Trophoblast cell (in vitro differentiated cells and primary cell): ENCODE results near the gene SNX1.

ENCODE experiments used
- DNase-seq, 2 donors: peaks; one replicate each; pipeline ENCODE4 v3.0.0-alpha.2; 2016
- H2AFZ ChIP-seq: 2 replicates; pipeline ENCODE4 v1.6.1; 2013; ENCODE audit warnings: low read length, moderate library complexity, mild to moderate bottlenecking; ENCODE audit not compliant: insufficient read depth, poor library complexity
- H2AK5ac ChIP-seq: 2 replicates; pipeline ENCODE4 v1.6.1; 2013; ENCODE audit warnings: mild to moderate bottlenecking, low read length
- H2BK120ac ChIP-seq: 2 replicates; pipeline ENCODE4 v1.6.1; 2013; ENCODE audit warnings: low read length, mild to moderate bottlenecking, moderate library complexity; ENCODE audit not compliant: insufficient read depth, poor library complexity
- H2BK12ac ChIP-seq: 2 replicates; pipeline ENCODE4 v1.6.1; 2013; ENCODE audit warnings: mild to moderate bottlenecking, low read length, moderate library complexity
- H2BK5ac ChIP-seq: 2 replicates; pipeline ENCODE4 v1.6.1; 2013; ENCODE audit warnings: low read length, low read depth, moderate library complexity, mild to moderate bottlenecking; ENCODE audit not compliant: poor library complexity
- H3K14ac ChIP-seq: 2 replicates; pipeline ENCODE4 v1.6.1; 2013; ENCODE audit warnings: mild to moderate bottlenecking, low read length
- H3K18ac ChIP-seq: 2 replicates; pipeline ENCODE4 v1.6.1; 2013; ENCODE audit warnings: mild to moderate bottlenecking, low read length
- H3K23ac ChIP-seq: 2 replicates; pipeline ENCODE4 v1.6.1; 2013; ENCODE audit warnings: low read length
- H3K27ac ChIP-seq: 2 replicates; pipeline ENCODE4 v1.5.1; 2013; ENCODE audit warnings: low read depth, mild to moderate bottlenecking, inconsistent platforms, low read length, moderate library complexity
- H3K27me3 ChIP-seq: 2 replicates; pipeline ENCODE4 v1.6.1; 2013; ENCODE audit warnings: inconsistent platforms, mild to moderate bottlenecking, low read length, moderate library complexity; ENCODE audit not compliant: insufficient read depth
- H3K36me3 ChIP-seq, 2 experiments: 1 replicate in 1 of 2; 2 replicates in 1 of 2; pipeline ENCODE4 v1.6.1; 2013; ENCODE audit warnings: low read length in 2 of 2, mild to moderate bottlenecking in 2 of 2, moderate library complexity in 1 of 2; ENCODE audit not compliant: insufficient read depth in 2 of 2, control insufficient read depth in 1 of 2
- H3K4ac ChIP-seq: 2 replicates; pipeline ENCODE4 v1.6.1; 2013; ENCODE audit warnings: low read depth, mild to moderate bottlenecking, low read length, moderate library complexity
- H3K4me1 ChIP-seq, 2 experiments: 1 replicate in 1 of 2; 2 replicates in 1 of 2; pipeline ENCODE4 v1.6.1; 2013; ENCODE audit warnings: low read length in 2 of 2, mild to moderate bottlenecking in 2 of 2, moderate library complexity in 1 of 2; ENCODE audit not compliant: insufficient read depth in 2 of 2, control insufficient read depth in 1 of 2
- H3K4me2 ChIP-seq: 2 replicates; pipeline ENCODE4 v1.6.1; 2013; ENCODE audit warnings: inconsistent platforms, mild to moderate bottlenecking, low read length, moderate library complexity
- H3K4me3 ChIP-seq: 2 replicates; pipeline ENCODE4 v1.5.1; 2013; ENCODE audit warnings: mild to moderate bottlenecking, low read depth, low read length, inconsistent platforms
- H3K79me1 ChIP-seq: one replicate; pipeline ENCODE4 v1.6.1; 2013; ENCODE audit warnings: low read length
- H3K79me2 ChIP-seq: 2 replicates; pipeline ENCODE4 v1.6.1; 2013; ENCODE audit warnings: low read length, mild to moderate bottlenecking; ENCODE audit not compliant: control insufficient read depth, insufficient read depth, poor library complexity
- H3K9ac ChIP-seq: 2 replicates; pipeline ENCODE4 v1.6.1; 2013; ENCODE audit warnings: mild to moderate bottlenecking, low read length
- H3K9me3 ChIP-seq: 2 replicates; pipeline ENCODE4 v1.6.1; 2013; ENCODE audit warnings: low read depth, mild to moderate bottlenecking, control low read depth, inconsistent platforms, low read length; ENCODE audit not compliant: insufficient read depth
- H4K12ac ChIP-seq: 2 replicates; pipeline ENCODE4 v1.6.1; 2013; ENCODE audit warnings: low read depth, mild to moderate bottlenecking, low read length, moderate library complexity
- H4K8ac ChIP-seq: 2 replicates; pipeline ENCODE4 v1.6.1; 2013; ENCODE audit warnings: low read depth, mild to moderate bottlenecking, low read length, moderate library complexity
- H4K91ac ChIP-seq: one replicate; pipeline ENCODE4 v1.6.1; 2013; ENCODE audit warnings: low read depth, mild to moderate bottlenecking, low read length, moderate library complexity
- WGBS: extraction: QIAGEN DNeasy Blood & Tissue Kit; methylation state at CpG from one replicate; pipeline ENCODE4 v1.1.7; 2013; ENCODE audit warnings: missing lambda C conversion rate; ENCODE audit not compliant: insufficient read length, insufficient coverage; ENCODE audit errors: extremely low coverage; 5-methylcytosine and 5-hydroxymethylcytosine counted together

SNX1 gene

GRCh38 chr15:64144565-64145281 is 48.9 kb downstream of the SNX1 start:
- H3K9me3 ChIP-seq, result no peaks in the 10 kb centered on the region
- H3K27me3 ChIP-seq, result no peaks in the 10 kb centered on the region
- H2BK120ac ChIP-seq, result no peak overlapping the region
- H3K4me2 ChIP-seq, result no peak overlapping the region
- H3K18ac ChIP-seq, result no peak overlapping the region
- no peaks in the 10 kb centered on the region for H3K79me2 ChIP-seq
- H2BK5ac ChIP-seq, result no peak overlapping the region
- H3K4ac ChIP-seq, result no peak overlapping the region
- H3K14ac ChIP-seq, result no peak overlapping the region
- no peak overlapping the region for H4K91ac ChIP-seq
- DNase-seq, result no peak
- WGBS, result no CpG with 5 or more reads among the region's 14 CpGs
- no peak overlapping the region for H3K27ac ChIP-seq
- no peaks in the 10 kb centered on the region for H3K4me1 ChIP-seq
- no peak overlapping the region for H2AFZ ChIP-seq
- H2BK12ac ChIP-seq, result no peak overlapping the region
- no peak overlapping the region for H3K9ac ChIP-seq
- H4K8ac ChIP-seq, result no peak overlapping the region
- peaks cover 18 to 21% of the 10 kb centered on the region in 2 experiments for H3K36me3 ChIP-seq
- no peak overlapping the region for H4K12ac ChIP-seq
- H3K23ac ChIP-seq, result no peak overlapping the region
- no peak overlapping the region for H2AK5ac ChIP-seq
- no peak overlapping the region for H3K4me3 ChIP-seq
- no peaks in the 10 kb centered on the region for H3K79me1 ChIP-seq

- H2BK120ac ChIP-seq, result no peak overlapping the region
- H4K91ac ChIP-seq, result no peak overlapping the region
- H3K4me3 ChIP-seq, result no peak overlapping the region
- peaks cover 0 to 2% of the 10 kb centered on the region in 2 experiments for H3K4me1 ChIP-seq
- H3K14ac ChIP-seq, result no peak overlapping the region
- H2AK5ac ChIP-seq, result no peak overlapping the region
- H3K4ac ChIP-seq, result no peak overlapping the region
- H3K9me3 ChIP-seq, result no peaks in the 10 kb centered on the region
- no peak for DNase-seq
- no peak overlapping the region for H4K8ac ChIP-seq
- H3K79me1 ChIP-seq, result no peaks in the 10 kb centered on the region
- H3K23ac ChIP-seq, result no peak overlapping the region
- H2BK12ac ChIP-seq, result no peak overlapping the region
- H3K27me3 ChIP-seq, result no peaks in the 10 kb centered on the region
- H3K18ac ChIP-seq, result no peak overlapping the region
- H2BK5ac ChIP-seq, result no peak overlapping the region
- H4K12ac ChIP-seq, result no peak overlapping the region
- H3K9ac ChIP-seq, result no peak overlapping the region
- no peak overlapping the region for H2AFZ ChIP-seq
- peaks cover 18 to 21% of the 10 kb centered on the region in 2 experiments for H3K36me3 ChIP-seq
- no peaks in the 10 kb centered on the region for H3K79me2 ChIP-seq
- no peak overlapping the region for H3K27ac ChIP-seq
- no CpG with 5 or more reads among the region's 6 CpGs for WGBS
- H3K4me2 ChIP-seq, result no peak overlapping the region
These were observed 50.3 kb downstream of the SNX1 start for GRCh38 chr15:64146041-64146440.

- H2BK12ac ChIP-seq, result no peak overlapping the region
- WGBS, result no CpG with 5 or more reads among the region's 3 CpGs
- no peak overlapping the region for H3K4me2 ChIP-seq
- H3K79me1 ChIP-seq, result peaks cover 2% of the 10 kb centered on the region
- no peaks in the 10 kb centered on the region for H3K27me3 ChIP-seq
- no peak overlapping the region for H3K4me3 ChIP-seq
- H3K18ac ChIP-seq, result no peak overlapping the region
- no peaks in the 10 kb centered on the region for H3K9me3 ChIP-seq
- no peak overlapping the region for H2AFZ ChIP-seq
- H3K4me1 ChIP-seq, result peaks cover 0 to 5% of the 10 kb centered on the region in 2 experiments
- H2AK5ac ChIP-seq, result no peak overlapping the region
- H4K12ac ChIP-seq, result no peak overlapping the region
- no peak overlapping the region for H3K23ac ChIP-seq
- H3K4ac ChIP-seq, result no peak overlapping the region
- H4K91ac ChIP-seq, result no peak overlapping the region
- no peak overlapping the region for H2BK5ac ChIP-seq
- H3K27ac ChIP-seq, result no peak overlapping the region
- H2BK120ac ChIP-seq, result no peak overlapping the region
- peaks cover 16 to 17% of the 10 kb centered on the region in 2 experiments for H3K36me3 ChIP-seq
- H3K79me2 ChIP-seq, result no peaks in the 10 kb centered on the region
- no peak overlapping the region for H3K14ac ChIP-seq
- no peak overlapping the region for H4K8ac ChIP-seq
- no peak overlapping the region for H3K9ac ChIP-seq
- no peak for DNase-seq
These were observed 50.7 kb downstream of the SNX1 start for GRCh38 chr15:64146520-64146884.

GRCh38 chr15:64146885-64147681 is 51.3 kb downstream of the SNX1 start:
- peaks cover 6% of the 10 kb centered on the region for H3K27me3 ChIP-seq
- H3K9ac ChIP-seq, result no peak overlapping the region
- no peaks in the 10 kb centered on the region for H3K79me2 ChIP-seq
- H3K9me3 ChIP-seq, result no peaks in the 10 kb centered on the region
- H3K14ac ChIP-seq, result no peak overlapping the region
- no peak overlapping the region for H3K4ac ChIP-seq
- no CpG with 5 or more reads among the region's 26 CpGs for WGBS
- peaks cover 13 to 14% of the 10 kb centered on the region in 2 experiments for H3K36me3 ChIP-seq
- H4K91ac ChIP-seq, result no peak overlapping the region
- no peak overlapping the region for H2BK120ac ChIP-seq
- H2BK5ac ChIP-seq, result no peak overlapping the region
- no peak overlapping the region for H2AK5ac ChIP-seq
- no peak overlapping the region for H4K8ac ChIP-seq
- H3K27ac ChIP-seq, result no peak overlapping the region
- H3K18ac ChIP-seq, result no peak overlapping the region
- H2AFZ ChIP-seq, result no peak overlapping the region
- DNase-seq, result no peak
- H3K23ac ChIP-seq, result no peak overlapping the region
- H2BK12ac ChIP-seq, result no peak overlapping the region
- peaks cover 2% of the 10 kb centered on the region for H3K79me1 ChIP-seq
- H3K4me2 ChIP-seq, result no peak overlapping the region
- no peak overlapping the region for H4K12ac ChIP-seq
- H3K4me3 ChIP-seq, result no peak overlapping the region
- peaks cover 3 to 11% of the 10 kb centered on the region in 2 experiments for H3K4me1 ChIP-seq
